Measurements from ENCODE around the gene FAM229B.
"Not testable (repeated sequence)": the region's sequence is repeated elsewhere in the genome, so short reads cannot be mapped to it uniquely, and the experiment has no call there.

Gene FAM229B

DNA sequence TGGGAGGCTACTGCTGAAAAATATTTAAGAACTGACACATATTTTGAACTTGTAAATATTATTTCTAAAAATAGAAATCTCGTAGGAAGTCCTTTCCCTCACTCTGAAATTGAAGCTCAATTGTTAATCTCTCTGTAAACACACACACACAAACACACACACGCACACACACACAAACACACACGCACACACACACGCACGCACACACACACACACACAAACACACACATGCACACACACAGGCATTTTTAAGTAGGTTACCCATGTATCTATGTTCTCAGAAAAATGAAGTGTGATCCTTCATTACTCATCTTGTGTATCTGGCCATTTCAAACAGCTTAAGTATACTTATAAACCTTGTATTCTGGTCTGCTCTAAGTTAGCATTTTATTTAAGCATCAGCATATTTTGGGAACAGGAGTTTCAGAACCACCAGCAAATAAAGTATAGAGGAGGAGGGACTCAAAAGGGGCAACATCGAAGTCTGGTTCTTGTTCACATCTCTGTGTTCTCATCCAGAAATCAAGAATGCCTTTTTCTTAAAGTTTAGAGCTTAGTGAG is 21.9 kb upstream of the FAM229B start:
- DNase-seq = no peak

DNA sequence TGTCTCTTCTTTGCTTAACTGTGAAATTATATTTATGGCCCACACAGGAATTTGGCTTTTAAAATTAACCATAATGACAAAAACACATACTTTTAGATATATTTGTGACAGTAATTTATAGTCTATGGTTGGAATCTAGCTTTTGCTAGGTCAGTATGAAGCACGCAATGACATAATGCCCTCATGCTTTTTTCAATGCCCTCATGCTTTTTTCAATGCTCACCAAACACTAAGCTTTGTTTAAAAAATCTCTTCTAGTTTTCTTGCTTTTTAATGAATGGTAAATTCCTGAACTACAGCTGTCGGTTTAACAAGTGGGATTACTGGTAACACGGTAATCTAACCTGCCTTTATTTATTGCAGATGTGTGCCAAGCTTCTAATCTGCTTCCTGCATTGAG is 20.8 kb upstream of the FAM229B start:
- no peak for DNase-seq

DNA sequence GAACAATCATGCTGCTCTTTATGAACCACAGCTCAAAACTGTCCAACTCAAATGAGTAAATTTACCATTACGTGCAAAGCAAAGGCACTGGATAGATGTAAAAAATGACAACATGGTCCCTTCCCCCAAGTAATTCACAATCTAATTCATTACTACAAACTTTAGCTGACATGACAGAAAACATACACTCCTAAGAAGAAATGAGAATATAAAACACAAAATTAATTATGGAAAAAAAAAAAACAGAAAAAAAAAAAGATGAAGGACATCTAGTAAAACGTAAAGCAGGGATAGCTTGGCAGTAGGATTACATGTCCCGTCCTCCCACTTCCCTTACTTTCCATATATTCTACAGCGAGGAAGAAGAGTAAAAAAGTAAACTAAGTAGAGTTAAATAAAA is 5.8 kb upstream of the FAM229B start:
- DNase-seq = no peak

DNA sequence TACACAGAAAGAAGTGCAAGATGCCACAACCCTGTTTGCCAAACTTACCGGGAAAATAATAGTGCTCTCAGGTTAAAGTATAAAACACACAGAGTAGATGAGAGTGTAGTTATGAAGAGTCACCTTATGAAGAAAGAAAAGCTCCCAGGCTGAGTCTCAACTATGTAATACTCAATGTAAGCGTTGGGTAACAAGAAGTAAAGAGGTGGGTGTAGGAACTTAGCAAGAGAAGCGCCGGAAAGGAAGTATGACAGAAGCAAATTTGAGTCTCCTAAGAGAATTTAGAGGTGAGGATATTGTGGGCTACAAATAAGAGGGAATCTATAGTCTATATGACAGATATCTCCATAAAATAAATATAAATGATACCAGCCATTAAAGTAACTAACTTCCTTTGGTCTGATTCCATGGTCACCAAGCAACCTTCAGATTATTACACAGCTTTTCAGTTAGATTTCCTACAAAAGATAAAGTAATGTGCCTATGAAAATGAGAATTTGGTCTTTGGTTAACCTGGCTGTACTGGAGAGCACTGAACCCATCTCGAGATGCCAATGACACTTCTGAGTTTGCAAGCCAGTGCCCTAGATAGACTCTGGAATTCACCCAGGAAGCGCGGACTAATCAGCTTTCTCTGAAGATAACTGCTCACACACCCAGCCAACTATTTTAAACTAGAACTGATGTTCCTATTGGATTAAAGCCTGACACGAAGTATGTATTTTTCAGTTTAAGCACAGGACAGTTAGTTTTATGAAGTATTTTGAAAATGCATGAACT is 1.9 kb upstream of the FAM229B start:
- no peak for DNase-seq

DNA sequence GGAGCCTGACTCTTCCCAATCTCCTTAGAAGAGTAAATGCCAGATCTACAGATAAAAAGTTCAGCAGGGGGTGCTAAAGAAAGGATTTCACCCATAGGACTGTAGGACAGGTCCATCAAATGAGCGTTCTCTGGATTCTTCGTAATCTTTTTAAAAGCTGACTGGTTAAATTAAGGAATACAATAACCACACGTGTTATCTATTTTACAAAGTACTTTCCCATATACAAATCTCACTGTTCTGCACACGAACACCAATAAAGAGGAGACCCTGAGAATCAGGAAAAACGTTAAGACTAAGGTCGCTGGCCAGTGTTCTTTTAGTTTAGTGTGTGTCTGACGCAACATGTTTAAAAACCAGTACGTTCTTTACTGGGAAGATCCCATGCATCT is 651 bp upstream of the FAM229B start:
- no peak for DNase-seq

DNA sequence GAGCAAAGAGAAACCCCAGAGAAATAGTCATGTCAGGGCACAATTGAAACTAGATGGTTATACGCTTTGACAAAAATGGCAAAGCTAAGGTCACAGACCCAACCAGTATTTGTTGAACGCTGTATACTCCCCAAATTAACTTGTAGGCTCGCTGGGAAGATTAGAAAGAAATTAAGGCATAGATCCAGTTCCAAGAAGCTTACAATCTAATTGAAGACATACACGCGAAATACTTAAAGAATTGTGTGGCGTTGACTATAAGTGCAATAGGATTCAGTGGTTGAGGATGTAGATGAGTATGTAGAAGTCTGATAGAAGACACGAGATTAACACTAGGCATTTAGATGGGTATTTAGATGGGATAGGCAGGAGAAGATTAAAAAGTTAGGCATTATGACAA is 525 bp downstream of the FAM229B start:
- DNase-seq = no peak

DNA sequence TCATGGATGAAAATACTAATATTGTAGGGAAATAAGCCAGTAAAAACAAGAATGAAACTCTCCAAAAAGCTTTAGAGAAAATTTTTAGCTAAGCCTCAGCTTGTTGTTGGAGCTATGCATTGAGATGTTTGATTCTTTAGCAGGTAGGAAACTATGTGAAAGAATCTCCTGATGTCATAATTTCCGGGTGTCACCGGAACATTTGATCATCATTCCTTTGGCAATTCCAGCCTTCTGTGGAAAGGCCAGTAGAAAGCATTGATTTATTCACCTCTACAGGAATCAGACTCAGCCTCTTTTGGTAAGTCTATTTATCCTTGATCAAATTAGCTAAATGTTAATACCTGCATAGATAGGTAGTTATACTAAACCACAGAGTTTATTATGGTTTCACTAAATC is 9.5 kb downstream of the FAM229B start:
- no peak for DNase-seq

DNA sequence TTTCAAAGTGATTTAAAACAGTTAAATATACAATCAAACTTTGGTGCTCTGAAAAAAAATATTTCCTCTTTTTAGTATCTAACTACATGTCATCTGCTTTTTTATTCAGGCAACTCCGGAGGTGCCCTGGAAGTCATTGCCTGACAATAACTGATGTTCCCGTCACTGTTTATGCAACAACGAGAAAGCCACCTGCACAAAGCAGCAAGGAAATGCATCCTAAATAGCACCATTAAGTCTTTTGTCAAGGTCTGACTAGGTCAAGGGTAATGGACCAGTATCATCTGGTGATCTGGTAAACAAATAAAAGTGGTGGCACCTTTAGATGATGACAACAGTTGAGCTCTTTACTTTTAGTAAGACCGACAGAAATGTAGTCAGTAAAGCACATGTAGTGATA is 13.2 kb downstream of the FAM229B start:
- no peak for DNase-seq

DNA sequence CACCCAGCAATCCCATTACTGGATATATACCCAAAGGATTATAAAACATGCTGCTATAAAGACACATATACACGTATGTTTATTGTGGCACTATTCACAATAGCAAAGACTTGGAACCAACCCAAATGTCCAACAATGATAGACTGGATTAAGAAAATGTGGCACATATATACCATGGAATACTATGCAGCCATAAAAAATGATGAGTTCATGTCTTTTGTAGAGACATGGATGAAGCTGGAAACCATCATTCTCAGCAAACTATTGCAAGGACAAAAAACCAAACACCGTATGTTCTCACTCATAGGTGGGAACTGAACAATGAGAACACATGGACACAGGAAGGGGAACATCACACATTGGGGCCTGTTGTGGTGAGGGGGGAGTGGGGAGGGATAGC is 18.6 kb downstream of the FAM229B start:
- DNase-seq = not testable (repeated sequence)

DNA sequence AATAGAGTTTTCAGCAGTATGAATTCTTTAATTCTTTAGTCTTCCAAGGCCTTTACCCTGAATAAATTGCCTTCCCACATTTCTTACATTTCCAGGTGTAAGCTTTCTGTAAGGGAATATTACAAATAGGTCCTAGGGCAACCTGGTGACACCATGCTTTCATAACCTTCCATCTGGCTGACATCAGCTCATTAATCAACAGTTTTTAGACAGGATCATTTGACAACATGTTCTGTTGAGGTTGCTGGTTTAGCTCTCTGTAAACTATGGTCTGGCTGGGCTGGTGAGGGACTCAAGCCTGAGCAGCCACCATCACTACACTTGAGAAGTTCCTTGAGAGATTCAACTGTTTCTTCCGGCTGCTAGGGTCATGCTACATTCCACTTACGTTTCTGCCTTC is 19.2 kb downstream of the FAM229B start:
- no peak for DNase-seq

DNA sequence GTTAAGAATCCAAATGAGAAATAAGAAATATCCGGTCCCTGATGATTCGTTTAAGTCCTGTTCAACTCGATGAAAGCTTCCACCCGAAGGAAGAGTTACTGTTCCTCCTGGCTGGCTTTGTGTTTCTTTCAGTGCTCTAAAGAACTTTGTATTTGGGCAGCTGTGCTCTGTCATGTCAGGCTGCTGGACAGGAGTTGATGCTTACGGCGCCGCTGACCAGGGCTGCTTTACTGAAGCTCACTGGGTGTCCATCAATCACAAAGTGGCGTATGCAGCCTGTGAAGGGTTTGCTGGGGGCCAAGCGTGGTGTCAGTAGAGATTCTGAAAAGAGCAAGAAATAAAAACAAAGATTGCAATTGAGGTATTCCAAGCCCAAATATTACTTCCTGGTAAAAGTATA is 21.9 kb downstream of the FAM229B start:
- DNase-seq = no peak

DNA sequence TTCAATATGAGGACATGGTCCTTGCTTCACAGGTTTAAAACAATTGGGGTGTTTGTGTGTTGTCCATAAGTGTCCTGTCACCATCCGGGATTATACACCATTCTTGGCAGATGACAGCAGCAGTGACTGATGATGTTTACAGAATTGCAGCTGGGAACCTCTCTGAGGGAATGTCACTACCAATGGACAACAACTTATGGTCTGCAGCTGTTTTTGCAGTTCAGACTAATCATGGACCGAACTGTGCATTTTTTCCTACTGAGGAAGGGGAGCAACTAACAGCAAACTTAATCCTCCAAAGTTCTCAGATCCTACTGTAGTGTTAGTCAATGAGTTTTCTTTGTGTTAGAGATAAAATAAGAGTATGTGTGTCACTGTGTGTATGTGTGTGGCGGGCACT is 26.0 kb downstream of the FAM229B start:
- no peak for DNase-seq

DNA sequence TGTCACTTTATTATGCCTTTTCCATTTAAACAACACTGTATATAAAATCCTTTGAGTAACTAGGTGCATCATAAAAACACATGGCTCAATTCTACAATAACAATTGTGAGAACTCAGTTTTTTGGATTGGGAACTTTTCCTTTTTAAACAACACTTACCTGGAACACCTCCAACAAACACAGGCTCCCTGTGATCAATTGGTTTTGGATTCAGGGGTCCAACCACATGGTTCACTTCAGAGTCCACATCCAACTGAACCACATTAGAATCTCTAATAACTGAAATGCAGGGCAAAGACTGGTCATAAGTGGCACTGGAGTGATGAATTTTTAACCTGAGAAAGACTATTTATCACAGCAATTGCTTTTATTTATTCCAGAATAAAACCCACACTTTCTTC is 26.5 kb downstream of the FAM229B start:
- DNase-seq = no peak

DNA sequence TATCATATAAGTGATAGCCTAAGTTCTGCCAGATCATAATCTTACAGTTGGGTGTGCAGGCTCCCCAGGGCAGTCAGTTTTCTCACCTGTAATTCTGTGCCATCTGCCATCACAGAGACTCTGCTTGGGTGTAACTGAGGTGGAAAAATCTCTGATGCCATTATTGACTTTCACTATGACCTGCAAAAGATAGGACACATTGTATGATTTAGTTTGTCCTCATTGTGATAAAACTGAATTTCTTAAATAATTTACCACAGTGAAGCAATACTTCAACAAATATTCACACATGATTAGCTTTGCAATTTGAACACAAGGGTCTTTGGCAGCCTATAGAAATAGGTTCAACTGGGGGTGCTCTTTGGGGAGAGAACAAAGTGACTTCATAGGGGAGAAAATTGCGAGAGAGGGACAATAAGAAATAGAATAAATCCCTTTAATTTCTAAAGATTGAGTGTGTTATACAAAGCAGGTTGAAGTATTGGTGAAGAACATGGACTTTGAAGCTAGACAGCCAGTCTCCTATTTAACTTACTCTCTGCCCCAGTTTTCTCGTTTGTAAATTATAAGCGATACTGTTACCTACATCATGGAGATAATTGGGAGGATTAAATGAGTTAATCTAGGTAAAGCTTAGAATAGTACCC is 27.3 kb downstream of the FAM229B start:
- DNase-seq = no peak

DNA sequence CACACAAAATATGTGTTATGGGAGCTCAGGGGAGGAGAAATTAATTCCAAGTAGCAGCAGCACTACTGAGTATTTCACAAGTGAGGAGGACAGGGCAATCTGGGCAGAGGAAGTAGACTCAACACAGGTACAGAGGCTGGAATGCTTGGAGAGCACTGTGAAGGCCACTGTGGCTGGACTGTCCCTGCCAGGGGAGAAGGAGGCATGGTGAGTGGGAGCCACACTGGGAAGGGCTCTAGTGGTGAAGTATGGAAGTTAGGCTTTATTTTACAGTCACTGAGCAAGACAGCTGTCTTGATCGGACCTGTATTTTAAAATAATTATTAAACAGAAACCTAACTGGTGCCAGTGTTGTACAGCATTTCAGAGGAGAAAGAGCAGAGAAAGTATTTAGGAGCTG is 28.8 kb downstream of the FAM229B start:
- no peak for DNase-seq

DNA sequence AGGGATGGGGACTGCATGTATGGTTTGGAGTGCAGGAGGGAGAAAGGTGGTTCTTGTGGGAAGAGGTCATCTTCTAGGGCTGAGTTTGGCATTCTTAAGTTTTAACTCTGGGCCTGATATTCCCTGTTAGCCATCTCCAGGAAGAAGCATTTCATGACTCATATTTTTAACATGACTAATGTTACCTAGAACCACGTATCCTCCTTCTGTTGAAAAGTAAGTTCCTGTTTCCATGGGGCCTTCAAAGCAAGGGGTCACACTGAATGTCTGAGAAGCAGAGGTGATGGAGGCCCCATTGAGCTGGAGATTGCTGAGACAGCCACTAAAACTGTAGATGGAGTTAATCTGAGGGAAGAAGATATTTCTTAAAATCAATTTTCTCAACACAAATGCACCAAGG is 30.2 kb downstream of the FAM229B start:
- no peak for DNase-seq

DNA sequence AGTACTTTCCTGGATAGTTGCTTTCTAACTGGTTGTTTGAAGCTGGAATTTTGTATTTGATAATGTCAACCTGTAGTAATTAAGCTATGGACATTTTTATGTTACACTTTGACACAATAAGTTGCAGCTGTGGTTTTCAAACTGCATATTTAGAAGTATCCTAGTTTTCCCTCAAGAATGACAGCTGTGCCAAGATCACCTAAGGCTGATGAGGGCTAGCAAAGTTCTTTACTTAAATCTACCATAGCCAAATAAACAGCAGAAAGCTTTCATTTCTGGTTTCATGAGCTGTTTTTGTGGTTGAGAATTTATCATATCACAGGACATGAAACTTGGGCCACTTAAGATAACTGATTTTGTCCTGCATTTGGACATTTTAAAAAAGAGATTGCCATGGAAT is 30.6 kb downstream of the FAM229B start:
- no peak for DNase-seq

DNA sequence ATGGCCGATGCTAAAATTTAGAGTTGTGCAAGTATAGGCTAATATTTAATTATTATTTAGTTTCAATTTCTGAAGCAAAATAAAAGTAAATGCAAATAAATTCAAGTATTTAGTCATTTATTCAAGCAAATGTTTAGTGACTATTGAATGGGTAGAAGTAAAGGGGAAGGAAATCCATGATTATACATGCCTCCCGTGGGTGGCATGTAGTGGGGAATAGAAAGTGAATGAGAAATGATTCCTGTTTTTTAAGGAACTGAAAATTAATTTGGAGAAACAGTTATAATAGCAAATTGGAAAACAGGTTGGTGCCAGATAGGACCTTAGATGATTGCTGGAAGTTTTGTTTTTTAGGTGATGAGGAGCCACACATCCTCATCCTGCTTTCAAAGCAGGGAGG is 35.4 kb downstream of the FAM229B start:
- no peak for DNase-seq

DNA sequence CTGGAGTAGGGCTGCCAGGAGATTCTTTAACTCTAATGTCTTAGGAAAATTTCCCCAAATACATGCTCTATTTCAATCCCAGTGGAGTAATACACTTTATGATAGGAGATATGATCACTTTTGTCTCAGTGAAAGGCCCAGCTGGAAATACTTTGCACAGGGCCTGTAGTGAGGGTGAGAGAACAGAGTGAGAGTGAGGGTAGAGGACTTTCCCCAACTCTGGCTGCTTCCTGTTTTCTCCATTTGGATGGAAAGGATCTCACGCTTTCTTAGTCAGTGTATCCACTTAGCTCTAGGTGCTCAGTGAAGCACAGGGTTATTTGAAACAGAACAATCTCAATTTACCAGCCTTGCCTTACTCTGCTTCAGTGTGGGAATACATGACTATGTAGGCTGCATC is 36.6 kb downstream of the FAM229B start:
- no peak for DNase-seq

DNA sequence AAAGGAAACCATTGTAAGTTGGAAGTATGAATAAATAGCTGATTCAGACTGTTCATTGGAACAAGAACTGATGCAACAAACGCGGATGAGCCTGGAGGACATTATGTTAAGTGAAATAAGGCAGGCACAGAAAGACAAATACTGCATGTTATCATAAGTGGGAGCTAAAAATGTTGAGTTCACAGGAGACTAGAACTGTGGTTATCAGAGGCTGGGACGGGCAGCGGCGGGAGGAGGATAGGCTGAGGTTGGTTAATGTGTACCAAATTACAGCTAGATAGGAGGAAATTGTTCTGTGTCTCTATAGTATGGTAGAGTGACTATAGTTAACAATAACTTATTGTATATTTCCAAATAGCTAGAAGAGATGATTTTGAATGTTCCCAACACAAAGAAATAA is 40.8 kb downstream of the FAM229B start:
- no peak for DNase-seq

DNA sequence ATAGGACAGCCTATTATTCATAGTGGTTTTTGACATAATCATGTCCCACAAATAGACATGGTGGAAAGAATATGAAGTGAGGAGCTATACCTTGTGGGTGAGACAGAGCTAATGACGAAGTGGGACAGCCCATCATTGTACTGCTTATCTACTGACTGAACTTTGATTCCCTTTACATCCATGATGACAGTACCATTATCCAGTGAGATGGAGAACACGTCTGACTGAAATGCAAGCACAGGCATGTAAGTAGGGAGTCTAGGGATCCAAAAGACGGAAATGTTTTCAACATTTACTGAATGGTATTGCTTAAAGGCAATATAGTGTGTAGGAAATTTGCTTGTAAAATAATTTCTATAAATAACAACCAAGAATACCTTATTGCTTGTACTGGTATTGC is 43.5 kb downstream of the FAM229B start:
- no peak for DNase-seq

DNA sequence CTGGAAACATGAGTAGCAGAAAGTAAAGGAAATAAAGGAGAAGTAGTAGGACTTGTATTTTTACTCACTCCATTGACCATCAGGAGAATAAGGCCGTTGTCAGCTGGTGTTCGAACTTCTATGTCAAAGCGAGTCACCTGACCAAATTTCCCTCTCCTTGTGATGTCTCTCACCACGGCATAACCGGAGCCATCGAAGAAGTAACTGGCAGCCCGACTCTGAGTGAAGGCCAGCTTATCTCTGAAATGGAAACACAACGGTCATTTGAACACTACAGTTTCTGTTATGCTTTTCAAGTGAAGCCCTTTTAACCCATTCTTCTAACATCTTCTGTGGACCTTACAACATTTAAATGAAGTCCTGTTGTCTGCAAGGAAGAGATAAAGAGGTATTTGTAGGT is 51.7 kb downstream of the FAM229B start:
- no peak for DNase-seq

DNA sequence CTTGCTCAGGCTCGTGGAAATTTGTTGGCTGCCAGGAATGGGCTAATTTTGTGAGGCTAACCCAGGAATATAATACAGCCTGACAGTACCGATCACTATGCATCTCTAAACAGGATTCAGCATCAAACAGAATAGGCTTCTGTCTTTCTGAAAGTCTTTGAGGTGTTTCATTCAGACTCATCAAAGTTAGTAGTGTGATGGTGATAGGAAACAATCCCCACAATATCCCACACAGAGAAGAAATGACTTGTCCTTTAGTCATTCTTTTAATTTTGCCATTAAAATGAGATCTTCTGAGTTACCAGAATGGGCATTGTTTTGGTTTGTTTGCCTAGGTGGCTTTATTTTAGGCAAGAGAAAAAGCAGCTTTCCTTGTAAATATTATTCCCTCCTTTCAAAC is 54.3 kb downstream of the FAM229B start:
- no peak for DNase-seq

DNA sequence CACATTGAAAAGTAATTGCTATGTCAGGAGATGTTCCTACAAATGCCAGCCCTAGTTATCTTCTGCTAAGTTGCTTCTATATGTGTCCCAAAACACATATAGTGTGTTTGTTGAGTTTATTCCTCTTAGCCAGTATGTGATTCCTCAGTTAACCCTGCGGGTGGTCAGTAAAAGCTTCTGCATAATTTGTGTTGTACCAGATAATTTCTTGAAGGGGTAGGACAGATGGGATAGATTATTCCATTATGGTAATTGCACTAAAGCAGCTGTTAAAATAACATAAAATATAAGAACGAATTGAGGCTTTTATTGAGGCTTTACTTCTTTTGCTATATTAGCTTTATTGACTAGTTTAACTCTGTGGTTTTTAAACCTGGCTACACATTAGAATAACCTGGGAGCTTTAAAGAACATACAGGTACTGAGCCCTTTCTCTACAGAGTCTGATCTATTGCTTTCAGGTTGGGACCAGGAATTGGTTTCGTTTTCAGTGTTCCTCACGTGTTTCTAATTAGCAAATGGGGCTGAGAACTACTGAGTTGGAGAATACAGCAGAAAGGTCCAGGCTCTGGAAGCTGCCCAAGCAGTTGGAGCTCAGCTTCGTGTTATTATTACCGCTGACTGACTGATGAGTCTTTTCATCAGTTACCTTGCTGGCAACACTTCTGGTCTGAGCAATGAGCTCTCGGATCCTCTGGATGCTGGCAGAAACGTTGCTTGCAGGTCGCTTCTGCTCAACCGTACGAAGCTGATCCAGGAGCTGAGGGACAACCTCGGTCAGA is 56.9 kb downstream of the FAM229B start:
- DNase-seq = no peak

All from CD4-positive, alpha-beta T cell treated with Interleukin-17A for 4 hours (primary cell).